GM21576 (cell line): Measurements from ENCODE around the gene CHERP.
"Not testable (repeated sequence)": the region's sequence is repeated elsewhere in the genome, so short reads cannot be mapped to it uniquely, and the experiment has no call there.

Source experiments
- ATAC-seq: cut with Tn5 transposase; IDR thresholded peaks from one replicate; pipeline ENCODE4 v1.9.1; 2021; ENCODE audit warnings: mild to moderate bottlenecking, moderate library complexity; ENCODE audit not compliant: unreplicated experiment

Gene CHERP

DNA sequence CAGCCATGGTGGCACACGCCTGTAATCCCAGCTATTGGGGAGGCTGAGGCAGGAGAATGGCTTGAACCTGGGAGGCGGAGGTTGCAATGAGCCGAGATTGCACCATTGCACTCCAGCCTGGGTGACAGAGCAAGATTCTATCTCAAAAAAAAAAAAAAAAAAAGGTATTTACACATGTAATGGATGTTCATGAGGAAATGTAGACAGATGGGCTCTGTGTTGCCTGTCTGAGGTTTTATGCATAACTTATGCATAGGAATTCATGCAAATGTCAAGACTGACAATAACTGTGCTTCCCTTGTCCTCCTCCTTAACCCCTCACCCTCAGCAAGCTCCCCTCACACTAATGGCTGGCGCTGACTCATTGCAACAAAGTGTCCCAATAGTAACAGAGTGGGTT lies 55.8 kb downstream of the CHERP start:
- not testable (repeated sequence) for ATAC-seq

- ATAC-seq: no peak
Observed at GRCh38 chr19:16482745-16483144, 59.5 kb downstream of the CHERP start.

- ATAC-seq: no peak
Observed at GRCh38 chr19:16477311-16477710, 64.9 kb downstream of the CHERP start.

- ATAC-seq: no peak
Observed at GRCh38 chr19:16476401-16476800, 65.8 kb downstream of the CHERP start.

GRCh38 chr19:16473875-16474392 lies 68.3 kb downstream of the CHERP start:
- no peak for ATAC-seq

DNA sequence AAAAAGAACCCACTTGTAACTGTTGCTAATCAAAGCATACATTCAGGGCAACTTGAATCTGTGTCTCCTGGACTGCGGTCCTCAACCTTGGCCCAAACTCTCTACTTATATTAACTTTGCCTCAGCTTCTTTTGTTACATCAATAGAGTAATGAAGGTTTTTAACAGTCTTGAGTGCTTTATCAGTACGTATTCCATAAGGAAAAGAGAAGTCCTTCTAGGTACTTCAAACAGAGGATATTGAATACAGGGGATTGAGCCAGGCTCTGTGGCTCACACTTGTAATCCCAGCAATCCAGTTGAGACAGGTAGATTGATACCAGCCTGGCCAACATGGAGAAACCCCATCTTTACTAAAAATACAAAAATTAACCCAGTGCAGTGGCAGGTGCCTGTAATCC lies 69.2 kb downstream of the CHERP start:
- ATAC-seq: no peak

GRCh38 chr19:16472559-16472899 lies 69.7 kb downstream of the CHERP start:
- ATAC-seq: not testable (repeated sequence)

GRCh38 chr19:16470911-16471811 lies 71.1 kb downstream of the CHERP start:
- peak; percentile 28 for ATAC-seq

- ATAC-seq: no peak
Observed at GRCh38 chr19:16470541-16470910, 71.7 kb downstream of the CHERP start.
